ENCODE results near the gene SLC1A5.
A peak's percentile ranks its signal among the peaks of the same experiment; 100 is the strongest.

Gene SLC1A5

DNA sequence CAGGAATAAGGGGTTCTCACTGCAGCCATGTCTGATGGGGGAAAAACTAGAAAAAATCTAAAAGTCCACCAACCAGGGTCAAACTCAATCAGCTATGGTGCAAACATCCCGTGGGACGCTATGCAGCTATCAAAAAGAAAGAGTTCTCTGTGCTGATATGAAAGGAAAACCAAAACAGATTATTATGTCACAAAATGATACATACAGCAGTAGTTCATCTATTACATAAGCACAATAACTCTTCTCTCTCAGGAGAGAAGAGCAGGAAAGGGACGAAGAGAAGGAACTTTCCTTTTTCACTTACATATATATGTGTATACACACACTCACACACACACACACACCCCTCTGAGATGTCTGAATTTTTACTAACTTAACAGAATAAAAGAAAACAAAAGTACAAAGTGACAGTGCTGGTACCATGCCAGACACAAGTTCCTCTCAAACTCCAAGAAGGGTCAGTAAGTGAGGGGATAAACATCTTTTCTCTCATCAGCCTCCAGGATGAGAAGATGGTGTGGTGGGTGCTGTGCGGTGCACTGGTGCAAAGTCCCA is 45.4 kb downstream of the SLC1A5 start:
- DNase-seq (ENCODE audit: low spot score) = no peak

DNA sequence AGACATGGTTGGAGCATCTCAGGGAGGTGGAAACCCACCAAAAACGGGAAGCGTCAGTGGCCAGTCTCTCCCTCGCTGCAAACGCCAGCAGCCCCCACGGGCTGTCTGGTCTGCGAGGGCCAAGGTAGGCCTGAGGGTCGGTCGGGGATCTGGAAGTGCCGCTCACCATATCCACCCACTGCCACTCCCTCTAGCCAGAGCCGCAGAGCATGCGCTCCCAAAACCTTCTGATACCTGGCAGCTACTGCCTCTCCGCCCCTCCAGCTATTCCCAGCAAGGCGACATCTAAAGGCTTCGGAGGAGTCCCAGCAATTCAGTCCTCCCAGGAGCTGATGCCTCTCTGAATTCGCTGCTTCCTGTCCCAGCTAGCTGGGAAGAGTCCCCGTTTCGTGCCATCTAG is 46.9 kb downstream of the SLC1A5 start:
- DNase-seq (ENCODE audit: low spot score) = no peak

GRCh38 chr19:46739290-46739771 is 49.1 kb downstream of the SLC1A5 start:
- DNase-seq (ENCODE audit: low spot score) = no peak

DNA sequence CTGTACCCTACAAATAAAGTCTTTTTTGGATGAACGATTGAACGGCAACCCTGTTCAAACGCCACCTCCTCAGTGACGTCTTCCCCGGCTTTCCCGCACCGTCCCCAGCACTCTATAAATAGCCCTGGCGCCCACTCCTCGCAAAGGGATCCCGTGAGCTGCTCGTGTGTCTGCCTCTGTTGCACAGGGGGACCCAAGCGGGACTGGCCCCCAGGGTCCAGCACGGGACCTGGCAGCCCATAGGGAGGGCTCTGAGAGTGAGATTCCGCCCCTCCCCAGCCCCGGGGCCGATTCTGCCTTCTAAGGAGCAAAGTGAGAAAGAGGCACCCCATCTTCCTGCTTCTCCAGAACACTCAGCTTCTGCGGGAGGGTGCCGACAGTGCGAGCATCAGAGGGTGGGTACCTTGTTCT is 50.6 kb downstream of the SLC1A5 start:
- DNase-seq (ENCODE audit: low spot score) = no peak

DNA sequence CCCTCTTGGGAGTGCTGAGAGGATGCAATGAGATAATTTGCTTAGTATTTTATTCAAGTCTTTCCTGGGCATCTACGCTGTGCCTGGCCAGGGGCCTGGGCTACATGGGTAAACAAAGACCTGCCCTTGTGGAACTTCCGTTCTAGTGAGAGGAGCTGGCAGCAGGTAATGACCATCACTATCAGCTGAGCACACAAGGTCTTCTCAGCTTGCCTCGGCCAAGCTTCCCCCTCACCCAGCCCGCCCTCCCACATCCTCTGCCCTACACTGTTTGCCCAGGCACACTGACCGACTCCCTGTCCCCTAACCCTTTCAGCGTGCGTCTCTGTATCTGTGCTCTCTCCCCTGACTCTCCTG is 51.1 kb downstream of the SLC1A5 start:
- no peak for DNase-seq (ENCODE audit: low spot score)

GRCh38 chr19:46736531-46737297 is 51.7 kb downstream of the SLC1A5 start:
- no peak for DNase-seq (ENCODE audit: low spot score)

DNA sequence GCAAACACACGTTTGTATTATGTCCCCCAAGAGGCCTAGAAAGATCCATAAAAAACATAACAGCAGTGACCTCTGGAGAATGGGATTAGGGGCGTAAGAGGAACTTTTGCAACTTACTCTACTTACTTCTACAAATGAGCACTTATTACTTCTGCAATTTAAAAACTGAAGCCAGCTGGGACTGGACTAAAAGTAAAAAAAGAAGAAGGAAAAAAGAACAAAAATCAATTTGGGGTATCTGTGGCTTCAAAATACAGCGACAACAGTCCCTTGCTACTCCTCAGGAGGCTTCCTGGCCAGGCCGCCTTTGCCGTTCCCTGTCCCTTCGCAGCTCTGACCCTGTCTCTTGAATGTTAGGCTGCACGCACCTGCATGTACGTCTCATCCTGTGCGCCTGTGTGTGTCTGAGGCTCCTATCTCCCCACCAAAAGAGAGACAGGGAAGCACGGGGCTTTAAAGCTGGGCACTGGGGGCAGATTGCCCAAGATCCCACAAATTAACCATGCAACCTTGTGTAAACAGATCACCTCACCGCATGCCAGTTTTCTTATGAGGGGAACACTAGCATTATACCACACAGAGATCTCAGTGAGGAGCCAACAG is 54.6 kb downstream of the SLC1A5 start:
- no peak for DNase-seq (ENCODE audit: low spot score)

DNA sequence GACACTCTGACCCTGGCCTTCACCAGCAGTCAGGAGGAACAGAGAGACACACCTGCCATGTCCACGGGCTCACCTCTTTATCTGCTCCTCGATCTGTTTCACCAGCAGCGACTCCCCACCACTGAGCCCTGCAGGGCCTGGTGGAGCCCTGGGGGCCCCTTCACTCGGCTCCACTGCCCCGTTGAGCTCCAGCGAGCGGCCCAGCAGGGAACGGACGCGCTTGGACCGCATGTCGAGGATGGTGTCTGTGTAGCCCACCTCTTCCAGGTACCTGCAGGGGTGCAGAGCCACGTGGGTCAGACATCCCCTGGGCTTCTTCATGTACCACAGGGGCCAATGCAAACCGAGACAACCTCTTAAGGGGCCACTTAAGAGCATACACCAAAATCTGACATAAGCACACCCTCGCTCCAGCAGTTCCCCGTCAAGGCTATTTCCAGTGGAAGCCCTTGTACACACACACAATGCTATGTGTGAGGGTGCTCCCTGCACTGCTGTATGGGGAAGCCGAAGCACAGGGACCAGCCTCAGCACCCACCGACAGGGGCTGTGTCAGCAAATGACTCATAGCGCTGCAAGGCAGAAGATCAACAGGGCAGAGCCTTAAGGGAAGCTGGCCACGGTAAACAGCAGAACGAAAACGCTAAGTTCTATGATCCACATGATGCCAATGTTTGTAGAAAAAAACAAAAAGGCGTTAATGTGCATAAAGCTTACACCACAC is 55.3 kb downstream of the SLC1A5 start:
- DNase-seq (ENCODE audit: low spot score) = no peak

GRCh38 chr19:46732172-46732938 is 56.0 kb downstream of the SLC1A5 start:
- peak; percentile 29 for DNase-seq (ENCODE audit: low spot score)

- no peak for DNase-seq (ENCODE audit: low spot score)
These were observed 56.8 kb downstream of the SLC1A5 start for GRCh38 chr19:46731584-46731983.

DNA sequence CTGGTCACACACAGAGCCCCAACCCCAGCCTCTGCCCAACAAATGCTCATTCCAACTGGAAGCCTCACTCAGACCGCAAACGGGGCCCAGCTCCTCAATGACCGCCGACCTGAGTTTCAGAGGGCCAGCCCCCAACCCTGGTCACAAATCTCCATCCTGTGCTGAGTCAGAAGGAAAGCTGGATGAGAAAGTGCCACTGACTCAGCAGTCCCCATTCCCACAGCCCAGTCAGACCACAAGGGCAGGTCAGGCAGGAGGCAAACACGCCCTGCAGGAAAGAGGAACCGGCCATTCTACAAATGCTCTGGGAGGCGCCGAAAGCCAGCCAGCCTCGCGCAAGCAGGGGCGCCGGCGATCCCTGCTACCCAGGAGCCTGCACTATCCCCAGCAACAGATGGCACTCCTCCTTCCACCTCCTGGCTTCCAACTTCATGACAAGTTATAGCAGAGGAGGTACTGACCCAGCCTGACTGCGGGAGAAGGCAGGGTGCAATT is 57.3 kb downstream of the SLC1A5 start:
- DNase-seq (ENCODE audit: low spot score) = peak; percentile 85

DNA sequence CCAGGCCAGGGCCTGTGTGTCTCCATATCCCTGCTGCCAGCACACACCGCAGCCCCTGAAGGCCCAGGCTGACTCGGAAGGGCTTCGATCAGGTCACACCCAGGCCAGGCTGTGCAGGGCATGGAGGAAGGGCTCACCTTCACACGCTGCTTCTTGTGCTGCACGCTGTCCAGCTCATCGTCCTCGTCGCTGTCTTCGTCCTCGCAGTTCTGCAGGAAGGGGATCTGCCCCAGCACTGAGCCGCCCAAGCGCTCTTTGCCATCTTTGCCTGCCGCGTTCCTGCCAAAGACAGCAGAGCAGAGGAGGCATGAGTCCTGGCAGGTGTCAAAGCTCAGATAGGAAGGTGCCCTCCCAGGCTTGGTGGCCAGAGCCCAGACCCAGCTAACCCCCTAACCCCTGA is 57.8 kb downstream of the SLC1A5 start:
- no peak for DNase-seq (ENCODE audit: low spot score)

- DNase-seq (ENCODE audit: low spot score) = no peak
These were observed 58.2 kb downstream of the SLC1A5 start for GRCh38 chr19:46730187-46730586.

DNA sequence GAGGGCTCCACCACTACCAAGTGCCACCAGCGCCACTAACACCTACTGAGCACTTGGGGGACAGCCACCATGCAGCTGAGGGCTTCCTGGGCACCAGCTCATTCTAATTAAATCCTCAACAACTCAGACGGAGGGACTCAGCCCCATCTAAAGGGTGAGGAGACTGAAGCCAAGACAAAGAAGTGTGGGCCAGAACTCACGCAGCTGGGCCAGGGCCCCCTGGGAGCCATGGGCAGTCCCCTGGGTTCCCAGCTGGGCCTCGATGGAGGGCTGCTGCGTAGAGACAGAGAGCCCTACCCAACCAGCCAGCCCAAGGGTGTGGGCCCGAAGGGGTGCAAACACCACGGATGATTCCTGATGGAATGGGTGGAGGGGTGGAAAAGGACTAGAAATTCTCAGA is 58.7 kb downstream of the SLC1A5 start:
- no peak for DNase-seq (ENCODE audit: low spot score)

- peak; percentile 63 for DNase-seq (ENCODE audit: low spot score)
These were observed 59.6 kb downstream of the SLC1A5 start for GRCh38 chr19:46728693-46729339.

DNA sequence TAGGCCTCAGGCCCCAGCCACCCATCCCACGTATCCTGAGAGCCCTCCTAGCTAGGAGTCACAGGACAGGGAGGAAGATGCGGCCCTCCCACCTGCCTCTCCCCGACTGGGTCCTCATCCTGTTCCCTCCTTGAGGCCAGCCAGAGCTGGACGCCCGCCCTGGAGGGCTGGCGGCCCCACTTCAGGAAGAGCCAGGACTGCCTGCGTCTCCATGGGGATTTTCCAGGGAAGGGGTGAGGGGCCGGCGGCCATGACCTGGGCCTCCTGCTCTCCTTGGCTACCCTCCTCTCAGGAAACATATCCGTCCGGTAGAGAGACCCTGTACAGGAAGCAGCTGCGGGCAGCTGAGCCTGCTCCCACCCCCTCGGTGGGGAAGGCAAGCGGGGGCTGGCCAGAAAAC is 60.2 kb downstream of the SLC1A5 start:
- no peak for DNase-seq (ENCODE audit: low spot score)

GRCh38 chr19:46727757-46728156 is 60.6 kb downstream of the SLC1A5 start:
- no peak for DNase-seq (ENCODE audit: low spot score)

- no peak for DNase-seq (ENCODE audit: low spot score)
These were observed 61.4 kb downstream of the SLC1A5 start for GRCh38 chr19:46726971-46727501.

GRCh38 chr19:46726551-46726950 is 61.8 kb downstream of the SLC1A5 start:
- DNase-seq (ENCODE audit: low spot score) = no peak

- no peak for DNase-seq (ENCODE audit: low spot score)
These were observed 62.5 kb downstream of the SLC1A5 start for GRCh38 chr19:46725859-46726393.
